K562 (cell line): ENCODE results near the gene SLC31A1. TPM values are rescaled to one million over a fixed set of nuclear protein-coding genes. Genes with fewer than 3 reads are reported as not detected.

ENCODE experiments used
- ATAC-seq: fragments of 200-7000 bp; cut with Tn5 transposase; 3 replicates; pipeline ENCODE4 v1.9.1; 2020; ENCODE audit warnings: moderate library complexity
- BruUV-seq: library from RNA; stranded (reverse); fragments of 400-500 nt; replicated peaks from 2 replicates; lab custom pipeline; 2021; lab: Mats Ljungman, UMichigan
- CTCF ChIA-PET: fragments of 300-600 bp; formaldehyde crosslinking; extraction: SDS; loops from one replicate; lab custom pipeline; 2021; ENCODE audit warnings: low intra/inter-chr PET ratio; lab: Yijun Ruan, JAX
- POLR2A ChIA-PET: fragments of 300-600, 350-650 bp; sonication (Branson Sonifier 250); formaldehyde crosslinking; extraction: SDS; loops from one replicate; lab custom pipeline; 2021; ENCODE audit warnings: antibody characterized with exemption, inconsistent platforms; lab: Yijun Ruan, JAX
- DNase-seq, 4 experiments: peaks; one replicate each; pipeline versions ENCODE4 v3.0.0 to v3.0.0-alpha.2; 2011 to 2018; ENCODE audit warnings: low spot score in 3 of 4, mixed read lengths in 3 of 4; ENCODE audit errors: extremely low read depth in 1 of 4
- FAIRE-seq: peaks from 2 replicates; lab custom pipeline; 2011; peaks lifted over from hg19 to GRCh38; lab: Jason Lieb, UNC
- H2AFZ ChIP-seq: 2 replicates; pipeline ENCODE4 v1.6.0; 2011; ENCODE audit warnings: low read depth, low read length, control low read depth, inconsistent platforms
- H3K27ac ChIP-seq: fragments of 200-600 bp; 3 replicates; pipeline ENCODE4 v1.8.0; 2011; ENCODE audit warnings: low read depth, mild to moderate bottlenecking, control low read depth, inconsistent platforms, low read length, moderate library complexity, mixed read lengths; ENCODE audit errors: extremely low read depth
- H3K27me3 ChIP-seq, 2 experiments: fragments of 300-600 bp in 1 of 2; 2 replicates in 1 of 2; 3 replicates in 1 of 2; pipeline versions ENCODE4 v1.6.0 to v1.8.0; 2011; ENCODE audit warnings: inconsistent platforms in 2 of 2, low read length in 2 of 2, mild to moderate bottlenecking in 1 of 2, mixed read lengths in 1 of 2, moderate library complexity in 1 of 2; ENCODE audit not compliant: control insufficient read depth in 2 of 2, insufficient read depth in 2 of 2
- H3K36me3 ChIP-seq: fragments of 300-600 bp; 3 replicates; pipeline ENCODE4 v1.8.0; 2011; ENCODE audit warnings: mild to moderate bottlenecking, low read length, inconsistent platforms; ENCODE audit not compliant: control insufficient read depth, insufficient read depth
- H3K4me1 ChIP-seq, 2 experiments: fragments of 200-600 bp in 1 of 2; replicated peaks in 1 of 2; 2 replicates in 1 of 2; 3 replicates in 1 of 2; pipeline versions ENCODE4 v1.5.1 to v1.8.0; 2011; ENCODE audit warnings: inconsistent platforms in 2 of 2, low read length in 2 of 2, mild to moderate bottlenecking in 1 of 2, mixed read lengths in 1 of 2, moderate library complexity in 1 of 2; ENCODE audit not compliant: control insufficient read depth in 2 of 2, insufficient read depth in 2 of 2
- H3K4me2 ChIP-seq: 2 replicates; pipeline ENCODE4 v1.6.1; 2011; ENCODE audit warnings: low read length, control low read depth, inconsistent platforms, mixed read lengths; ENCODE audit not compliant: insufficient read depth
- H3K4me3 ChIP-seq: fragments of 200-600 bp; sonication (generic), shearing (Covaris generic); 2 replicates; pipeline ENCODE4 v1.5.1; 2016; ENCODE audit warnings: control low read depth, inconsistent platforms
- H3K79me2 ChIP-seq: fragments of 200-600 bp; 3 replicates; pipeline ENCODE4 v1.8.0; 2011; ENCODE audit warnings: low read length, inconsistent platforms; ENCODE audit not compliant: control insufficient read depth, insufficient read depth
- H3K9ac ChIP-seq, 2 experiments: 2 replicates each; pipeline versions ENCODE4 v1.6.0 to v1.6.1; 2011; ENCODE audit warnings: low read depth in 2 of 2, low read length in 2 of 2, control low read depth in 1 of 2, inconsistent platforms in 1 of 2, mild to moderate bottlenecking in 1 of 2, mixed read lengths in 1 of 2; ENCODE audit not compliant: insufficient read depth in 1 of 2
- H3K9me1 ChIP-seq: one replicate; pipeline ENCODE4 v1.6.0; 2011; ENCODE audit warnings: inconsistent platforms, mild to moderate bottlenecking, low read length, moderate library complexity; ENCODE audit not compliant: control insufficient read depth, insufficient read depth
- H3K9me3 ChIP-seq: replicated peaks from 2 replicates; pipeline ENCODE4 v1.5.1; 2011; ENCODE audit warnings: low read depth, low read length, inconsistent platforms; ENCODE audit not compliant: control insufficient read depth, insufficient read depth
- H4K20me1 ChIP-seq: replicated peaks from 2 replicates; pipeline ENCODE4 v1.6.1; 2011; ENCODE audit warnings: low read length, inconsistent platforms, mixed read lengths; ENCODE audit not compliant: control insufficient read depth, insufficient read depth
- CC2D1A ChIP-seq: fragments of 450-650 bp; IDR thresholded peaks from 2 replicates; pipeline ENCODE4 v1.6.1; 2017; ENCODE audit warnings: mild to moderate bottlenecking
- CHD1 ChIP-seq: fragments of 200-600 bp; sonication (generic); IDR thresholded peaks from one replicate; pipeline ENCODE4 v1.6.1; 2012; ENCODE audit warnings: mild to moderate bottlenecking, moderate library complexity, low read length, inconsistent platforms
- FOXA1 ChIP-seq: fragments of 450-650 bp; IDR thresholded peaks from 2 replicates; pipeline ENCODE4 v1.6.1; 2016; ENCODE audit warnings: mild to moderate bottlenecking, borderline replicate concordance
- FOXA3 ChIP-seq, 2 experiments: fragments of 450-650 bp in 1 of 2; sonication (generic) in 1 of 2; formaldehyde crosslinking; IDR thresholded peaks in 1 of 2; conservative IDR thresholded peaks in 1 of 2; 2 replicates each; pipeline versions ENCODE4 v1.4.0 to v1.8.0; 2020 to 2022; ENCODE audit warnings: mild to moderate bottlenecking in 2 of 2, missing genetic modification reagents in 1 of 2
- HMG20B ChIP-seq: fragments of 250-450 bp; sonication (Bioruptor Pico); IDR thresholded peaks from 2 replicates; pipeline ENCODE4 v1.5.0; 2021; ENCODE audit warnings: mild to moderate bottlenecking
- KHSRP ChIP-seq: fragments of 450-650 bp; IDR thresholded peaks from 2 replicates; pipeline ENCODE4 v1.6.1; 2017
- MYBL2 ChIP-seq, 2 experiments: fragments of 450-650 bp in 1 of 2; sonication (generic) in 1 of 2; formaldehyde crosslinking in 1 of 2; IDR thresholded peaks; 2 replicates each; pipeline versions ENCODE4 v1.6.1 to v1.8.1; 2017 to 2022; ENCODE audit warnings: borderline replicate concordance in 1 of 2, inconsistent platforms in 1 of 2, low read depth in 1 of 2, mild to moderate bottlenecking in 1 of 2, missing genetic modification reagents in 1 of 2, moderate library complexity in 1 of 2
- POLR2B ChIP-seq: fragments of 450-650 bp; IDR thresholded peaks from 2 replicates; pipeline ENCODE4 v1.6.1; 2018; ENCODE audit warnings: low read depth; ENCODE audit not compliant: partially characterized antibody
- STAT5A ChIP-seq: IDR thresholded peaks from 2 replicates; pipeline ENCODE4 v1.6.1; 2012; ENCODE audit warnings: low read length, inconsistent platforms, borderline replicate concordance
- TEAD2 ChIP-seq: fragments of 450-650 bp; IDR thresholded peaks from 2 replicates; pipeline ENCODE4 v1.6.1; 2016; ENCODE audit warnings: missing genetic modification characterization, control low read depth, missing compliant biosample characterization
- WGBS: fragments of 100-300 bp; shearing (Covaris generic); methylation state at CpG from one replicate; pipeline ENCODE4 v1.1.6; 2016; ENCODE audit warnings: low coverage, mixed read lengths; ENCODE audit not compliant: insufficient coverage; ENCODE audit errors: missing lambda C conversion rate; 5-methylcytosine and 5-hydroxymethylcytosine counted together
- in situ Hi-C: fragments of 300-500 bp; cut with MboI; formaldehyde crosslinking; loops from 4 replicates; pipeline ENCODE4 v1.15.0; 2018; ENCODE audit warnings: inconsistent platforms, mixed read lengths
- intact Hi-C: fragments of 100-400 bp; cut with micrococcal nuclease; formaldehyde crosslinking; loops from 2 replicates; pipeline ENCODE4 v1.14.2; 2022
- polyA plus RNA-seq, 8 experiments: library from polyadenylated mRNA; depleted of rRNA in 4 of 8; stranded (reverse) in 5 of 8; unstranded in 3 of 8; fragments of >200 nt; fragmentation: Nextera tagmentation in 2 of 8; fragmentation: Illumina TruSeq in 1 of 8; extraction: Ambion mirVana in 2 of 8; extraction: Trizol in 1 of 8; gene quantifications; 2 replicates each; pipeline versions ENCODE4 v1.2.1 to v1.2.3, GENCODE V29; 2011 to 2014; ENCODE audit warnings: inconsistent platforms in 1 of 8, missing spikeins in 1 of 8
- total RNA-seq, 7 experiments: library from RNA; depleted of rRNA in 6 of 7; stranded (reverse); fragments of >200 nt in 6 of 7; fragmentation: Illumina TruSeq in 2 of 7; extraction: Trizol in 2 of 7; gene quantifications; 2 replicates each; pipeline versions ENCODE4 v1.2.1 to v1.2.3, GENCODE V29; 2011 to 2021; ENCODE audit warnings: low replicate concordance in 1 of 7
- TF ChIP-seq, protein P1 (sequence below), 2 experiments: fragments of 450-650 bp; IDR thresholded peaks; 2 replicates each; pipeline ENCODE4 v1.6.1; 2016
- TF ChIP-seq, protein P2 (sequence below): sonication (generic); formaldehyde crosslinking; IDR thresholded peaks from 2 replicates; pipeline ENCODE4 v1.8.0; 2022; ENCODE audit warnings: mild to moderate bottlenecking, missing genetic modification reagents
- TF ChIP-seq, protein P3 (sequence below): fragments of 450-650 bp; IDR thresholded peaks from 2 replicates; pipeline ENCODE4 v1.6.1; 2016
- TF ChIP-seq, protein P4 (sequence below): fragments of 250-450 bp; sonication (Bioruptor Pico); IDR thresholded peaks from 2 replicates; pipeline ENCODE4 v1.8.0; 2022; ENCODE audit warnings: inconsistent platforms
- TF ChIP-seq, protein P5 (sequence below): fragments of 250-450 bp; sonication (Bioruptor Pico); IDR thresholded peaks from 2 replicates; pipeline ENCODE4 v1.8.0; 2021; ENCODE audit warnings: moderate library complexity, mild to moderate bottlenecking, inconsistent platforms

Gene SLC31A1
- total and polyA plus RNA-seq, 9 of the 15 experiments (the other 6 are each of a cell fraction or from before 2014, with no cell fraction given), result 15.4 to 40.7 (median 25.9) TPM

DNA sequence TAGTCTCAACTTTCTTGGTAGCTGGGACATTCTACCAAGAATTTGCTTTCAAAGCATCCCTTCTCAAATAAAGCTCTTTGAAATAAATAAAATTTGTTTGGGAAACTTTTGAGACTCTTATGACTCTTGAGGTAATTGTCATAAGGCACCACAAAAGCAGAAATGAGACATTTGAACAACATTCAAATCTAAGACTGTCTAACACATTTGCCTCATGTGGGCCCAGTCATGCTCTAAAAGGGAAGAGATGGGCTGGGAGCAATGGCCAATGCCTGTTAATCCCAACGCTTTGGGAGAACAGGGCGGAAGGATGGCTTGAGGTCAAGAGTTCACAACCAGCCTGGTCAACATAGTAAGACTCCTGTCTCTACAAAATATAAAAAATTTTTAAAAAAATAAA is 44.1 kb upstream of the SLC31A1 start:
- Histone ChIP-seq H3K9ac (no peak overlapping the region), H3K9me3 (no peaks in the 10 kb centered on the region), H3K27ac (no peak overlapping the region), H3K4me2 (no peak overlapping the region), H2AFZ (no peak overlapping the region), H3K27me3 (no peaks in the 10 kb centered on the region), H3K36me3 (peaks cover 91% of the 10 kb centered on the region), H3K79me2 (no peaks in the 10 kb centered on the region), H4K20me1 (no peaks in the 10 kb centered on the region), H3K9me1 (no peaks in the 10 kb centered on the region), H3K4me1 (no peaks in the 10 kb centered on the region), H3K4me3 (no peak overlapping the region)
- DNase-seq, result no peak
- intact Hi-C loops, result no loop called here
- no peak for ATAC-seq
- ChIA-PET CTCF (no interaction called here), POLR2A (interaction anchor here (1.3 kb wide), 1 partner anchor 9 kb away, joined by 3 read pairs; no protein-coding TSS in a partner anchor)
- BruUV-seq, result no TSS peak
- FAIRE-seq, result no peak
- WGBS, result 100% methylated on average over 2 of the region's 2 CpGs
- in situ Hi-C loops, result no loop called here
- TF ChIP-seq, protein P1, sequence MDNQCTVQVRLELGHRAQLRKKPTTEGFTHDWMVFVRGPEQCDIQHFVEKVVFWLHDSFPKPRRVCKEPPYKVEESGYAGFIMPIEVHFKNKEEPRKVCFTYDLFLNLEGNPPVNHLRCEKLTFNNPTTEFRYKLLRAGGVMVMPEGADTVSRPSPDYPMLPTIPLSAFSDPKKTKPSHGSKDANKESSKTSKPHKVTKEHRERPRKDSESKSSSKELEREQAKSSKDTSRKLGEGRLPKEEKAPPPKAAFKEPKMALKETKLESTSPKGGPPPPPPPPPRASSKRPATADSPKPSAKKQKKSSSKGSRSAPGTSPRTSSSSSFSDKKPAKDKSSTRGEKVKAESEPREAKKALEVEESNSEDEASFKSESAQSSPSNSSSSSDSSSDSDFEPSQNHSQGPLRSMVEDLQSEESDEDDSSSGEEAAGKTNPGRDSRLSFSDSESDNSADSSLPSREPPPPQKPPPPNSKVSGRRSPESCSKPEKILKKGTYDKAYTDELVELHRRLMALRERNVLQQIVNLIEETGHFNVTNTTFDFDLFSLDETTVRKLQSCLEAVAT (IDR thresholded peaks at IDR 0.05), result no peak
- TF ChIP-seq POLR2B, result no peak
- TF ChIP-seq, protein P2, sequence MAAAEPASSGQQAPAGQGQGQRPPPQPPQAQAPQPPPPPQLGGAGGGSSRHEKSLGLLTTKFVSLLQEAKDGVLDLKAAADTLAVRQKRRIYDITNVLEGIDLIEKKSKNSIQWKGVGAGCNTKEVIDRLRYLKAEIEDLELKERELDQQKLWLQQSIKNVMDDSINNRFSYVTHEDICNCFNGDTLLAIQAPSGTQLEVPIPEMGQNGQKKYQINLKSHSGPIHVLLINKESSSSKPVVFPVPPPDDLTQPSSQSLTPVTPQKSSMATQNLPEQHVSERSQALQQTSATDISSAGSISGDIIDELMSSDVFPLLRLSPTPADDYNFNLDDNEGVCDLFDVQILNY (CRISPR knock-in tag), result no peak
- no peak for TF ChIP-seq CC2D1A
- TF ChIP-seq FOXA1, result no peak
- TF ChIP-seq, protein P3, sequence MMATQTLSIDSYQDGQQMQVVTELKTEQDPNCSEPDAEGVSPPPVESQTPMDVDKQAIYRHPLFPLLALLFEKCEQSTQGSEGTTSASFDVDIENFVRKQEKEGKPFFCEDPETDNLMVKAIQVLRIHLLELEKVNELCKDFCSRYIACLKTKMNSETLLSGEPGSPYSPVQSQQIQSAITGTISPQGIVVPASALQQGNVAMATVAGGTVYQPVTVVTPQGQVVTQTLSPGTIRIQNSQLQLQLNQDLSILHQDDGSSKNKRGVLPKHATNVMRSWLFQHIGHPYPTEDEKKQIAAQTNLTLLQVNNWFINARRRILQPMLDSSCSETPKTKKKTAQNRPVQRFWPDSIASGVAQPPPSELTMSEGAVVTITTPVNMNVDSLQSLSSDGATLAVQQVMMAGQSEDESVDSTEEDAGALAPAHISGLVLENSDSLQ, result no peak
- TF ChIP-seq STAT5A, result no peak
- TF ChIP-seq HMG20B (CRISPR knock-in tag), result no peak
- TF ChIP-seq CHD1, result no peak
- no peak for TF ChIP-seq FOXA3 (CRISPR knock-in tag; conservative IDR thresholded peaks at IDR 0.05 in 1 of 2, IDR thresholded peaks at IDR 0.05 in 1 of 2)
- no peak for TF ChIP-seq MYBL2 (IDR thresholded peaks at IDR 0.05; ENCODE audit: low read depth)
- no peak for TF ChIP-seq MYBL2 (CRISPR knock-in tag; IDR thresholded peaks at IDR 0.05; ENCODE audit: borderline replicate concordance)
- TF ChIP-seq, protein P4, sequence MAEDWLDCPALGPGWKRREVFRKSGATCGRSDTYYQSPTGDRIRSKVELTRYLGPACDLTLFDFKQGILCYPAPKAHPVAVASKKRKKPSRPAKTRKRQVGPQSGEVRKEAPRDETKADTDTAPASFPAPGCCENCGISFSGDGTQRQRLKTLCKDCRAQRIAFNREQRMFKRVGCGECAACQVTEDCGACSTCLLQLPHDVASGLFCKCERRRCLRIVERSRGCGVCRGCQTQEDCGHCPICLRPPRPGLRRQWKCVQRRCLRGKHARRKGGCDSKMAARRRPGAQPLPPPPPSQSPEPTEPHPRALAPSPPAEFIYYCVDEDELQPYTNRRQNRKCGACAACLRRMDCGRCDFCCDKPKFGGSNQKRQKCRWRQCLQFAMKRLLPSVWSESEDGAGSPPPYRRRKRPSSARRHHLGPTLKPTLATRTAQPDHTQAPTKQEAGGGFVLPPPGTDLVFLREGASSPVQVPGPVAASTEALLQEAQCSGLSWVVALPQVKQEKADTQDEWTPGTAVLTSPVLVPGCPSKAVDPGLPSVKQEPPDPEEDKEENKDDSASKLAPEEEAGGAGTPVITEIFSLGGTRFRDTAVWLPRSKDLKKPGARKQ, result no peak
- TF ChIP-seq TEAD2 (tag), result no peak
- no peak for TF ChIP-seq KHSRP
- TF ChIP-seq, protein P5, sequence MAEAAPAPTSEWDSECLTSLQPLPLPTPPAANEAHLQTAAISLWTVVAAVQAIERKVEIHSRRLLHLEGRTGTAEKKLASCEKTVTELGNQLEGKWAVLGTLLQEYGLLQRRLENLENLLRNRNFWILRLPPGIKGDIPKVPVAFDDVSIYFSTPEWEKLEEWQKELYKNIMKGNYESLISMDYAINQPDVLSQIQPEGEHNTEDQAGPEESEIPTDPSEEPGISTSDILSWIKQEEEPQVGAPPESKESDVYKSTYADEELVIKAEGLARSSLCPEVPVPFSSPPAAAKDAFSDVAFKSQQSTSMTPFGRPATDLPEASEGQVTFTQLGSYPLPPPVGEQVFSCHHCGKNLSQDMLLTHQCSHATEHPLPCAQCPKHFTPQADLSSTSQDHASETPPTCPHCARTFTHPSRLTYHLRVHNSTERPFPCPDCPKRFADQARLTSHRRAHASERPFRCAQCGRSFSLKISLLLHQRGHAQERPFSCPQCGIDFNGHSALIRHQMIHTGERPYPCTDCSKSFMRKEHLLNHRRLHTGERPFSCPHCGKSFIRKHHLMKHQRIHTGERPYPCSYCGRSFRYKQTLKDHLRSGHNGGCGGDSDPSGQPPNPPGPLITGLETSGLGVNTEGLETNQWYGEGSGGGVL (CRISPR knock-in tag), result no peak
